H1 (cell line): Measurements from ENCODE around the gene COX6A1. TPM values are rescaled to one million over a fixed set of nuclear protein-coding genes. Genes with fewer than 3 reads are reported as not detected.
A peak's percentile ranks its signal among the peaks of the same experiment; 100 is the strongest.

Experiments
- CTCF ChIA-PET: fragments of 300-600 bp; sonication (Branson Sonifier 250); formaldehyde crosslinking; loops from one replicate; lab custom pipeline; 2021; ENCODE audit not compliant: partially characterized antibody; lab: Charles Lee
- POLR2A ChIA-PET: fragments of 300-600 bp; sonication (Branson Sonifier 250); formaldehyde crosslinking; loops from one replicate; lab custom pipeline; 2021; ENCODE audit warnings: inconsistent platforms; ENCODE audit not compliant: partially characterized antibody; lab: Charles Lee
- DNase-seq, 2 experiments: peaks; one replicate each; pipeline versions ENCODE4 v3.0.0 to v3.0.0-alpha.2; 2010 to 2022; ENCODE audit warnings: low spot score in 2 of 2, low read depth in 1 of 2, mixed read lengths in 1 of 2
- FAIRE-seq: peaks from 2 replicates; lab custom pipeline; 2011; peaks lifted over from hg19 to GRCh38; lab: Jason Lieb, UNC
- H2AFZ ChIP-seq: 2 replicates; pipeline ENCODE4 v1.8.1; 2012; ENCODE audit warnings: low read length, inconsistent platforms
- H2AK5ac ChIP-seq: 2 replicates; pipeline ENCODE4 v1.6.1; 2013; ENCODE audit warnings: low read depth, low read length
- H2BK120ac ChIP-seq: replicated peaks from 2 replicates; pipeline ENCODE3; 2013; ENCODE audit warnings: low read depth, low read length, inconsistent platforms
- H2BK12ac ChIP-seq: 2 replicates; pipeline ENCODE4 v1.6.1; 2013; ENCODE audit warnings: low read depth, low read length
- H2BK15ac ChIP-seq: 2 replicates; pipeline ENCODE4 v1.6.1; 2013; ENCODE audit warnings: low read length
- H2BK20ac ChIP-seq: 2 replicates; pipeline ENCODE4 v1.6.1; 2013; ENCODE audit warnings: low read length
- H2BK5ac ChIP-seq: 2 replicates; pipeline ENCODE4 v1.6.1; 2013; ENCODE audit warnings: low read depth, low read length
- H3K14ac ChIP-seq: 2 replicates; pipeline ENCODE4 v1.6.1; 2013; ENCODE audit warnings: inconsistent platforms; ENCODE audit not compliant: insufficient read length
- H3K18ac ChIP-seq: 2 replicates; pipeline ENCODE4 v1.6.1; 2013; ENCODE audit warnings: low read length; ENCODE audit errors: extremely low read depth
- H3K23ac ChIP-seq: 2 replicates; pipeline ENCODE4 v1.6.1; 2013; ENCODE audit warnings: inconsistent platforms; ENCODE audit not compliant: insufficient read length
- H3K23me2 ChIP-seq: 2 replicates; pipeline ENCODE4 v1.6.1; 2013; ENCODE audit warnings: low read depth, low read length
- H3K27ac ChIP-seq: 2 replicates; pipeline ENCODE4 v1.6.1; 2011; ENCODE audit warnings: low read depth, low read length, inconsistent platforms
- H3K27me3 ChIP-seq, 4 experiments: replicated peaks in 1 of 4; 1 replicate in 1 of 4; 2 replicates in 3 of 4; pipeline versions ENCODE4 v1.6.1 to v1.8.1; 2011 to 2013; ENCODE audit warnings: low read length in 3 of 4, mild to moderate bottlenecking in 3 of 4, inconsistent platforms in 2 of 4, mixed read lengths in 2 of 4, moderate library complexity in 1 of 4; ENCODE audit not compliant: control insufficient read depth in 3 of 4, insufficient read depth in 3 of 4; ENCODE audit errors: extremely low read depth in 1 of 4
- H3K36me3 ChIP-seq, 4 experiments: 2 replicates each; pipeline versions ENCODE4 v1.6.1 to v1.8.1; 2011 to 2013; ENCODE audit warnings: mild to moderate bottlenecking in 4 of 4, low read length in 3 of 4, moderate library complexity in 2 of 4, control low read depth in 1 of 4, inconsistent platforms in 1 of 4; ENCODE audit not compliant: insufficient read depth in 4 of 4, control insufficient read depth in 2 of 4
- H3K4ac ChIP-seq: replicated peaks from 2 replicates; pipeline ENCODE3; 2013; ENCODE audit warnings: low read length, low read depth, mixed read lengths, inconsistent platforms; ENCODE audit not compliant: insufficient read length
- H3K4me1 ChIP-seq, 4 experiments: replicated peaks in 1 of 4; 1 replicate in 1 of 4; 2 replicates in 3 of 4; pipeline versions ENCODE4 v1.6.1 to v1.8.1; 2011 to 2013; ENCODE audit warnings: low read length in 3 of 4, inconsistent platforms in 2 of 4, mixed read lengths in 1 of 4; ENCODE audit not compliant: insufficient read depth in 4 of 4, control insufficient read depth in 3 of 4
- H3K4me2 ChIP-seq, 2 experiments: 2 replicates each; pipeline versions ENCODE4 v1.6.1 to v1.8.1; 2011 to 2013; ENCODE audit warnings: low read depth in 2 of 2, low read length in 2 of 2, control low read depth in 1 of 2, inconsistent platforms in 1 of 2, mild to moderate bottlenecking in 1 of 2; ENCODE audit not compliant: insufficient read depth in 1 of 2
- H3K4me3 ChIP-seq, 4 experiments: fragments of 200-600, 300-600 bp in 1 of 4; sonication (generic), shearing (Covaris generic), sonication (Bioruptor Twin) in 1 of 4; 2 replicates each; pipeline versions ENCODE4 v1.5.1 to v1.8.1; 2011 to 2016; ENCODE audit warnings: low read length in 4 of 4, low read depth in 3 of 4, control low read depth in 2 of 4, inconsistent platforms in 2 of 4, mild to moderate bottlenecking in 2 of 4, mixed read lengths in 1 of 4, moderate library complexity in 1 of 4; ENCODE audit not compliant: insufficient read depth in 2 of 4; ENCODE audit errors: extremely low read depth in 1 of 4
- H3K56ac ChIP-seq: replicated peaks from 2 replicates; pipeline ENCODE3; 2013; ENCODE audit warnings: low read depth, mild to moderate bottlenecking, mixed read lengths, low read length, inconsistent platforms; ENCODE audit not compliant: insufficient read length
- H3K79me1 ChIP-seq: 2 replicates; pipeline ENCODE4 v1.6.1; 2013; ENCODE audit warnings: low read depth, low read length, control low read depth
- H3K79me2 ChIP-seq, 2 experiments: 2 replicates each; pipeline versions ENCODE4 v1.6.1 to v1.8.1; 2012 to 2013; ENCODE audit warnings: low read length in 2 of 2, mild to moderate bottlenecking in 2 of 2, inconsistent platforms in 1 of 2; ENCODE audit not compliant: insufficient read depth in 2 of 2, control insufficient read depth in 1 of 2
- H3K9ac ChIP-seq, 4 experiments: replicated peaks in 1 of 4; 1 replicate in 1 of 4; 2 replicates in 3 of 4; pipeline versions ENCODE4 v1.6.1 to v1.8.1; 2011 to 2013; ENCODE audit warnings: low read depth in 3 of 4, low read length in 3 of 4, control low read depth in 2 of 4, mild to moderate bottlenecking in 2 of 4, moderate library complexity in 2 of 4, inconsistent platforms in 1 of 4; ENCODE audit errors: extremely low read depth in 1 of 4
- H3K9me3 ChIP-seq, 2 experiments: 2 replicates each; pipeline versions ENCODE4 v1.6.1 to v1.8.1; 2012 to 2013; ENCODE audit warnings: mild to moderate bottlenecking in 2 of 2, moderate library complexity in 2 of 2, control low read depth in 1 of 2, inconsistent platforms in 1 of 2, low read depth in 1 of 2, low read length in 1 of 2, mixed read lengths in 1 of 2; ENCODE audit not compliant: insufficient read depth in 2 of 2
- H4K20me1 ChIP-seq, 2 experiments: replicated peaks in 1 of 2; 2 replicates each; pipeline versions ENCODE3 to v1.8.1; 2011 to 2013; ENCODE audit warnings: inconsistent platforms in 2 of 2, low read length in 2 of 2, mild to moderate bottlenecking in 1 of 2; ENCODE audit not compliant: insufficient read depth in 2 of 2, control insufficient read depth in 1 of 2
- H4K5ac ChIP-seq: 2 replicates; pipeline ENCODE4 v1.6.1; 2013; ENCODE audit warnings: low read length, low read depth, mixed read lengths, inconsistent platforms; ENCODE audit not compliant: insufficient read length
- H4K8ac ChIP-seq: 2 replicates; pipeline ENCODE4 v1.8.0; 2013; ENCODE audit warnings: mild to moderate bottlenecking, moderate library complexity, low read length, inconsistent platforms; ENCODE audit not compliant: insufficient read depth; ENCODE audit errors: extremely low read depth
- H4K91ac ChIP-seq: replicated peaks from 2 replicates; pipeline ENCODE3; 2013; ENCODE audit warnings: low read length, mixed read lengths, inconsistent platforms; ENCODE audit not compliant: insufficient read length
- CBX8 ChIP-seq: fragments of 300-800, 300-1000 bp; sonication (generic); IDR thresholded peaks from 2 replicates; pipeline ENCODE4 v1.7.1; 2016; ENCODE audit warnings: low read depth, low read length, borderline replicate concordance
- CTBP2 ChIP-seq: IDR thresholded peaks from 2 replicates; pipeline ENCODE4 v1.7.0; 2011; ENCODE audit warnings: borderline replicate concordance, mild to moderate bottlenecking, moderate library complexity, mixed read lengths, low read length; ENCODE audit not compliant: insufficient read depth, insufficient read length
- GABPA ChIP-seq: IDR thresholded peaks from 2 replicates; pipeline ENCODE4 v1.6.1; 2011; ENCODE audit warnings: mild to moderate bottlenecking, low read length, moderate library complexity, borderline replicate concordance; ENCODE audit not compliant: insufficient read depth
- JUN ChIP-seq: IDR thresholded peaks from 2 replicates; pipeline ENCODE4 v1.6.1; 2011; ENCODE audit warnings: low read depth, mild to moderate bottlenecking, improper control_type of control experiment, low read length
- KDM4A ChIP-seq: IDR thresholded peaks from one replicate; pipeline ENCODE4 v1.7.1; 2012; ENCODE audit warnings: low read depth, mild to moderate bottlenecking, moderate library complexity, low read length, inconsistent platforms; ENCODE audit not compliant: severe bottlenecking
- MAX ChIP-seq: IDR thresholded peaks from 2 replicates; pipeline ENCODE4 v1.6.1; 2012; ENCODE audit warnings: inconsistent platforms
- NANOG ChIP-seq: IDR thresholded peaks from 2 replicates; pipeline ENCODE4 v1.6.1; 2011; ENCODE audit warnings: low read length, low read depth, mild to moderate bottlenecking, inconsistent platforms; ENCODE audit not compliant: insufficient read depth, poor library complexity, severe bottlenecking
- SAP30 ChIP-seq: fragments of 300-600 bp; sonication (generic); IDR thresholded peaks from 2 replicates; pipeline ENCODE4 v1.7.1; 2012; ENCODE audit warnings: low read length, moderate library complexity, mild to moderate bottlenecking, inconsistent platforms; ENCODE audit not compliant: insufficient read depth, insufficient replicate concordance
- SP4 ChIP-seq: IDR thresholded peaks from 2 replicates; pipeline ENCODE4 v1.6.1; 2012; ENCODE audit warnings: low read length, inconsistent platforms
- SUZ12 ChIP-seq: fragments of 200-600 bp; sonication (generic); IDR thresholded peaks from 2 replicates; pipeline ENCODE4 v1.6.1; 2012; ENCODE audit warnings: mild to moderate bottlenecking, inconsistent platforms, low read length, moderate library complexity, mixed read lengths
- TAF1 ChIP-seq: IDR thresholded peaks from 2 replicates; pipeline ENCODE4 v1.6.1; 2011; ENCODE audit warnings: mild to moderate bottlenecking, low read depth, low read length
- TCF12 ChIP-seq: IDR thresholded peaks from 2 replicates; pipeline ENCODE4 v1.6.1; 2011; ENCODE audit warnings: low read depth, mild to moderate bottlenecking, low read length
- TEAD4 ChIP-seq: IDR thresholded peaks from 2 replicates; pipeline ENCODE4 v1.6.1; 2012; ENCODE audit warnings: low read depth, low read length, inconsistent platforms, mixed read lengths
- WGBS, 2 experiments: shearing (Covaris generic) in 1 of 2; methylation state at CpG; one replicate each; pipeline versions ENCODE4 v1.1.6 to v1.1.7; 2013 to 2015; ENCODE audit warnings: low lambda C conversion rate in 2 of 2, mixed read lengths in 2 of 2, inconsistent platforms in 1 of 2, low coverage in 1 of 2, missing lambda C conversion rate in 1 of 2; ENCODE audit not compliant: insufficient replicate concordance in 2 of 2, insufficient coverage in 1 of 2, insufficient read length in 1 of 2; ENCODE audit errors: extremely low coverage in 1 of 2, missing lambda C conversion rate in 1 of 2; 5-methylcytosine and 5-hydroxymethylcytosine counted together
- polyA plus RNA-seq, 7 experiments: library from polyadenylated mRNA; depleted of rRNA in 3 of 7; stranded (reverse) in 5 of 7; unstranded in 2 of 7; fragments of >200 nt in 5 of 7; fragments of 200-250 nt in 2 of 7; gene quantifications; 1 replicate in 5 of 7; 2 replicates in 1 of 7; 4 replicates in 1 of 7; pipeline versions ENCODE4 v1.2.1 to v1.2.3, GENCODE V29; 2011 to 2013; ENCODE audit warnings: missing spikeins in 2 of 7, mixed read lengths in 2 of 7
- total RNA-seq: library from RNA; stranded (reverse); fragmentation: NEBNext Ultra II Directional; extraction: Animal tissue kit (Norgen Biotek cat#: 25700); gene quantifications from 2 replicates; pipeline ENCODE4 v1.2.1, GENCODE V29; 2021

The COX6A1 gene
- total and polyA plus RNA-seq, 2 of the 8 experiments (the other 6 are each of a cell fraction or from before 2014, with no cell fraction given), result 437 to 2,792 TPM

- H2BK120ac ChIP-seq, result no peak overlapping the region
- H3K79me2 ChIP-seq, result no peaks in the 10 kb centered on the region
- H3K56ac ChIP-seq, result no peak overlapping the region
- H2BK15ac ChIP-seq, result peak overlapping the region; percentile 92; the same call in 1 of the 2 replicates
- ChIA-PET CTCF (interaction anchor here (0.7 to 13.9 kb wide), 28 partner anchors 10 to 1715 kb away, joined by 3 to 310 read pairs (median 8); partner anchors contain the start of genes COQ5 and COX6A1), POLR2A (interaction anchor here (0.9 to 2.4 kb wide), 9 partner anchors 9 to 76 kb away, joined by 3 to 11 read pairs (median 5); no protein-coding TSS in a partner anchor)
- 68% methylated on average over 4 of the region's 7 CpGs; no CpG with 5 or more reads in 1 of the 2 experiments for WGBS, 2 experiments
- no peaks in the 10 kb centered on the region for H3K27me3 ChIP-seq
- no peak overlapping the region for H3K27ac ChIP-seq
- FAIRE-seq (no peak), DNase-seq (no peak)
- H3K23ac ChIP-seq, result no peak overlapping the region
- no peak overlapping the region for H3K4ac ChIP-seq
- no peaks in the 10 kb centered on the region for H3K36me3 ChIP-seq
- H2BK5ac ChIP-seq, result no peak overlapping the region
- no peak overlapping the region for H3K4me3 ChIP-seq
- no peaks in the 10 kb centered on the region for H3K79me1 ChIP-seq
- H2AK5ac ChIP-seq, result 0 out of 2 replicates have a peak overlapping the region, but pooled peaks have one; percentile 75
- no peak overlapping the region for H3K18ac ChIP-seq
- no peak overlapping the region for H4K5ac ChIP-seq
- no peak overlapping the region for H4K8ac ChIP-seq
- peak overlapping the region; percentile 55; the same call in 1 of the 2 replicates for H2BK20ac ChIP-seq
- H3K9me3 ChIP-seq, result peaks cover 0 to 3% of the 10 kb centered on the region in 2 experiments; a peak in 1 of 4 replicates
- H3K14ac ChIP-seq, result no peak overlapping the region
- H3K4me2 ChIP-seq, result no peak overlapping the region
- no peak overlapping the region for H4K91ac ChIP-seq
- no peak overlapping the region for H3K9ac ChIP-seq
- H3K23me2 ChIP-seq, result no peaks in the 10 kb centered on the region
- H4K20me1 ChIP-seq, result no peaks in the 10 kb centered on the region
- peaks cover 0 to 6% (median 0%) of the 10 kb centered on the region in 4 experiments; a peak in 1 of 7 replicates for H3K4me1 ChIP-seq
- peak overlapping the region; percentile 68; the same call in 1 of the 2 replicates for H2BK12ac ChIP-seq
- H2AFZ ChIP-seq, result no peak overlapping the region
- TF ChIP-seq KDM4A (no peak), MAX (no peak), NANOG (no peak), TCF12 (no peak), JUN (no peak), TEAD4 (no peak), TAF1 (no peak), CBX8 (no peak), GABPA (no peak), SAP30 (no peak), SP4 (no peak), SUZ12 (no peak), CTBP2 (no peak)
Observed at GRCh38 chr12:120429368-120429767, 8.5 kb upstream of the COX6A1 start.
